Activated CD4-positive, alpha-beta T cell treated with anti-CD3 and anti-CD28 coated beads, Interleukin-2, amount 50 U/mL, for 4 hours (primary cell): ENCODE data around the gene RPN2.

Experiments
- DNase-seq, 2 experiments: peaks; one replicate each; pipeline ENCODE4 v3.0.0-alpha.2; 2020

RPN2 gene

GRCh38 chr20:37243937-37244571 is 64.9 kb downstream of the RPN2 start:
- DNase-seq: no peak

GRCh38 chr20:37244572-37244957 is 65.4 kb downstream of the RPN2 start:
- no peak for DNase-seq

- no peak for DNase-seq
These were observed 66.4 kb downstream of the RPN2 start for GRCh38 chr20:37245216-37246150.

- no peak for DNase-seq
These were observed 67.6 kb downstream of the RPN2 start for GRCh38 chr20:37246736-37247135.

GRCh38 chr20:37247547-37247946 is 68.4 kb downstream of the RPN2 start:
- DNase-seq: no peak

GRCh38 chr20:37249304-37249703 is 70.2 kb downstream of the RPN2 start:
- DNase-seq: no peak

- DNase-seq: no peak
These were observed 72.8 kb downstream of the RPN2 start for GRCh38 chr20:37251825-37252477.

- DNase-seq: no peak
These were observed 74.0 kb downstream of the RPN2 start for GRCh38 chr20:37253087-37253486.

GRCh38 chr20:37254114-37254878 is 75.2 kb downstream of the RPN2 start:
- DNase-seq: no peak

- DNase-seq: no peak
These were observed 77.2 kb downstream of the RPN2 start for GRCh38 chr20:37256286-37256685.

- DNase-seq: no peak
These were observed 78.4 kb downstream of the RPN2 start for GRCh38 chr20:37257530-37257929.

- DNase-seq: no peak
These were observed 78.9 kb downstream of the RPN2 start for GRCh38 chr20:37257988-37258387.

GRCh38 chr20:37259031-37259430 is 79.9 kb downstream of the RPN2 start:
- DNase-seq: no peak

GRCh38 chr20:37259865-37260264 is 80.7 kb downstream of the RPN2 start:
- DNase-seq: no peak

GRCh38 chr20:37260923-37261322 is 81.8 kb downstream of the RPN2 start:
- no peak for DNase-seq

GRCh38 chr20:37261714-37262113 is 82.6 kb downstream of the RPN2 start, which contains the start of gene GHRH:
Gene GHRH, minus strand, starts transcription at chr20:37261814. Its CDS starts 4,925 bp downstream, at chr20:37256889.
- DNase-seq: no peak

- no peak for DNase-seq
These were observed 83.4 kb downstream of the RPN2 start for GRCh38 chr20:37262505-37262904.

GRCh38 chr20:37263686-37264085 is 84.6 kb downstream of the RPN2 start:
- no peak for DNase-seq

GRCh38 chr20:37265152-37265551 is 86.0 kb downstream of the RPN2 start:
- DNase-seq: no peak

- DNase-seq: no peak
These were observed 88.0 kb downstream of the RPN2 start for GRCh38 chr20:37266940-37267666.

- DNase-seq: no peak
These were observed 88.7 kb downstream of the RPN2 start for GRCh38 chr20:37267667-37268313.
